Stimulated activated naive CD8-positive, alpha-beta T cell treated with anti-CD3 and anti-CD28 coated beads, Interleukin-15, Interleukin-2, amounts not matched to agents 100 ng/mL and 50 ng/mL, for 24 hours (primary cell): ENCODE measurements around the gene IGFALS.

Experiments used
- H3K27ac Mint-ChIP-seq: one replicate; pipeline ENCODE4 v1.8.0; 2021; ENCODE audit warnings: mild to moderate bottlenecking, mixed read lengths
- H3K27me3 Mint-ChIP-seq: one replicate; pipeline ENCODE4 v1.8.0; 2021; ENCODE audit warnings: mixed read lengths
- H3K36me3 Mint-ChIP-seq: one replicate; pipeline ENCODE4 v1.8.0; 2021; ENCODE audit warnings: low read depth, mixed read lengths
- H3K4me1 Mint-ChIP-seq: one replicate; pipeline ENCODE4 v1.8.0; 2021; ENCODE audit warnings: low read depth, mixed read lengths
- H3K4me3 Mint-ChIP-seq: one replicate; pipeline ENCODE4 v1.8.0; 2021; ENCODE audit warnings: mild to moderate bottlenecking, mixed read lengths
- H3K9me3 Mint-ChIP-seq: one replicate; pipeline ENCODE4 v1.8.0; 2021; ENCODE audit warnings: mixed read lengths

The IGFALS gene

GRCh38 chr16:1761751-1762150 is 31.8 kb downstream of the IGFALS start:
- Mint-ChIP-seq H3K36me3 (peaks cover 4% of the 10 kb centered on the region), H3K27me3 (no peaks in the 10 kb centered on the region), H3K4me1 (peaks cover 1% of the 10 kb centered on the region), H3K27ac (no peak overlapping the region), H3K9me3 (no peaks in the 10 kb centered on the region), H3K4me3 (no peak overlapping the region)

- no peaks in the 10 kb centered on the region for H3K9me3 Mint-ChIP-seq
- H3K27ac Mint-ChIP-seq: no peak overlapping the region
- peaks cover 3% of the 10 kb centered on the region for H3K4me1 Mint-ChIP-seq
- H3K27me3 Mint-ChIP-seq: no peaks in the 10 kb centered on the region
- H3K36me3 Mint-ChIP-seq: peaks cover 4% of the 10 kb centered on the region
- H3K4me3 Mint-ChIP-seq: no peak overlapping the region
These were observed 32.6 kb downstream of the IGFALS start for GRCh38 chr16:1760911-1761310.

GRCh38 chr16:1759511-1759910 is 34.0 kb downstream of the IGFALS start:
- Mint-ChIP-seq H3K4me3 (no peak overlapping the region), H3K9me3 (no peaks in the 10 kb centered on the region), H3K27me3 (no peaks in the 10 kb centered on the region), H3K36me3 (peaks cover 12% of the 10 kb centered on the region), H3K4me1 (peaks cover 3% of the 10 kb centered on the region), H3K27ac (no peak overlapping the region)

- peaks cover 12% of the 10 kb centered on the region for H3K36me3 Mint-ChIP-seq
These were observed 34.6 kb downstream of the IGFALS start for GRCh38 chr16:1758923-1759322.

GRCh38 chr16:1757714-1758461 is 35.6 kb downstream of the IGFALS start:
- H3K27ac Mint-ChIP-seq: no peak overlapping the region
- no peaks in the 10 kb centered on the region for H3K9me3 Mint-ChIP-seq
- peaks cover 3% of the 10 kb centered on the region for H3K4me1 Mint-ChIP-seq
- no peak overlapping the region for H3K4me3 Mint-ChIP-seq
- no peaks in the 10 kb centered on the region for H3K27me3 Mint-ChIP-seq
- peaks cover 14% of the 10 kb centered on the region for H3K36me3 Mint-ChIP-seq

More at GRCh38 chr16:1758923-1759322, 34.6 kb downstream of the IGFALS start:
- Mint-ChIP-seq H3K4me1 (peaks cover 3% of the 10 kb centered on the region), H3K9me3 (no peaks in the 10 kb centered on the region), H3K27me3 (no peaks in the 10 kb centered on the region), H3K27ac (no peak overlapping the region), H3K4me3 (no peak overlapping the region)

- Mint-ChIP-seq H3K27me3 (no peaks in the 10 kb centered on the region), H3K36me3 (peaks cover 21% of the 10 kb centered on the region), H3K27ac (no peak overlapping the region), H3K9me3 (no peaks in the 10 kb centered on the region), H3K4me1 (peaks cover 3% of the 10 kb centered on the region), H3K4me3 (no peak overlapping the region)
These were observed 39.3 kb downstream of the IGFALS start for GRCh38 chr16:1754204-1754603.

GRCh38 chr16:1752853-1753252 is 40.7 kb downstream of the IGFALS start:
- Mint-ChIP-seq H3K27ac (no peak overlapping the region), H3K9me3 (no peaks in the 10 kb centered on the region), H3K27me3 (no peaks in the 10 kb centered on the region), H3K4me1 (peaks cover 3% of the 10 kb centered on the region), H3K36me3 (peaks cover 25% of the 10 kb centered on the region), H3K4me3 (no peak overlapping the region)

GRCh38 chr16:1751946-1752345 is 41.6 kb downstream of the IGFALS start:
- H3K27ac Mint-ChIP-seq: no peak overlapping the region
- no peaks in the 10 kb centered on the region for H3K9me3 Mint-ChIP-seq
- H3K36me3 Mint-ChIP-seq: peaks cover 25% of the 10 kb centered on the region
- H3K27me3 Mint-ChIP-seq: no peaks in the 10 kb centered on the region
- H3K4me3 Mint-ChIP-seq: no peak overlapping the region
- peaks cover 3% of the 10 kb centered on the region for H3K4me1 Mint-ChIP-seq

- Mint-ChIP-seq H3K27ac (no peak overlapping the region), H3K4me1 (no peaks in the 10 kb centered on the region), H3K4me3 (no peak overlapping the region), H3K9me3 (no peaks in the 10 kb centered on the region), H3K36me3 (peaks cover 22% of the 10 kb centered on the region), H3K27me3 (no peaks in the 10 kb centered on the region)
These were observed 44.1 kb downstream of the IGFALS start for GRCh38 chr16:1749152-1750117.

GRCh38 chr16:1747934-1748333 is 45.6 kb downstream of the IGFALS start:
- Mint-ChIP-seq H3K36me3 (peaks cover 20% of the 10 kb centered on the region), H3K27me3 (no peaks in the 10 kb centered on the region), H3K9me3 (no peaks in the 10 kb centered on the region)

GRCh38 chr16:1746693-1747195 is 46.8 kb downstream of the IGFALS start:
- no peaks in the 10 kb centered on the region for H3K4me1 Mint-ChIP-seq
- H3K36me3 Mint-ChIP-seq: peaks cover 10% of the 10 kb centered on the region
- H3K9me3 Mint-ChIP-seq: no peaks in the 10 kb centered on the region
- H3K27ac Mint-ChIP-seq: no peak overlapping the region
- H3K27me3 Mint-ChIP-seq: no peaks in the 10 kb centered on the region
- no peak overlapping the region for H3K4me3 Mint-ChIP-seq

More at GRCh38 chr16:1747934-1748333, 45.6 kb downstream of the IGFALS start:
- no peaks in the 10 kb centered on the region for H3K4me1 Mint-ChIP-seq
- no peak overlapping the region for H3K4me3 Mint-ChIP-seq
- no peak overlapping the region for H3K27ac Mint-ChIP-seq

- no peaks in the 10 kb centered on the region for H3K9me3 Mint-ChIP-seq
- no peak overlapping the region for H3K27ac Mint-ChIP-seq
- H3K4me3 Mint-ChIP-seq: no peak overlapping the region
- no peaks in the 10 kb centered on the region for H3K27me3 Mint-ChIP-seq
- H3K36me3 Mint-ChIP-seq: peaks cover 10% of the 10 kb centered on the region
- no peaks in the 10 kb centered on the region for H3K4me1 Mint-ChIP-seq
These were observed 47.4 kb downstream of the IGFALS start for GRCh38 chr16:1745900-1746692.

- Mint-ChIP-seq H3K36me3 (peaks cover 10% of the 10 kb centered on the region), H3K9me3 (no peaks in the 10 kb centered on the region), H3K4me1 (no peaks in the 10 kb centered on the region), H3K27me3 (no peaks in the 10 kb centered on the region), H3K27ac (no peak overlapping the region), H3K4me3 (no peak overlapping the region)
These were observed 48.2 kb downstream of the IGFALS start for GRCh38 chr16:1745181-1745899.

- Mint-ChIP-seq H3K27ac (no peak overlapping the region), H3K9me3 (no peaks in the 10 kb centered on the region), H3K4me1 (no peaks in the 10 kb centered on the region), H3K27me3 (no peaks in the 10 kb centered on the region), H3K4me3 (no peak overlapping the region), H3K36me3 (peaks cover 10% of the 10 kb centered on the region)
These were observed 49.1 kb downstream of the IGFALS start for GRCh38 chr16:1744338-1744840.
